Astrocyte of the spinal cord (primary cell): ENCODE measurements around the gene VPS35L.
A peak's percentile ranks its signal among the peaks of the same experiment; 100 is the strongest.

ENCODE experiments used
- DNase-seq: peaks from one replicate; pipeline ENCODE4 v3.0.0; 2011; ENCODE audit warnings: low read depth, low spot score
- H3K4me3 ChIP-seq: 2 replicates; pipeline ENCODE4 v1.5.1; 2011; ENCODE audit warnings: low read depth, mild to moderate bottlenecking, low read length, moderate library complexity
- CTCF ChIP-seq: IDR thresholded peaks from 2 replicates; pipeline ENCODE4 v1.5.1; 2012; ENCODE audit warnings: low read depth, mild to moderate bottlenecking, low read length, inconsistent platforms
- in situ Hi-C: cut with HindIII; loops from 2 replicates; pipeline ENCODE4 v1.10.0; 2017; ENCODE audit warnings: low sequenced_read_pairs

The VPS35L gene

GRCh38 chr16:19517424-19518089 is 37.9 kb upstream of the VPS35L start:
- in situ Hi-C loops = no loop called here
- H3K4me3 ChIP-seq = no peak overlapping the region
- TF ChIP-seq CTCF = no peak
- DNase-seq = peak; percentile 32

GRCh38 chr16:19518388-19518787 is 37.1 kb upstream of the VPS35L start:
- in situ Hi-C loops = no loop called here
- no peak overlapping the region for H3K4me3 ChIP-seq
- no peak for DNase-seq
- TF ChIP-seq CTCF = no peak

GRCh38 chr16:19520861-19521331 is 34.6 kb upstream of the VPS35L start:
- peak overlapping the region; percentile 75 for H3K4me3 ChIP-seq
- in situ Hi-C loops = no loop called here
- peak; percentile 26 for DNase-seq
- no peak for TF ChIP-seq CTCF

GRCh38 chr16:19521471-19522396 is 33.8 kb upstream of the VPS35L start, which contains the start of gene GDE1:
GDE1 (minus strand) TSS chr16:19522098; CDS start chr16:19521964, 134 bp downstream.
- DNase-seq = peak; percentile 88
- peak; percentile 46 for TF ChIP-seq CTCF
- peak within 1 kb of the TSS; percentile 75 for H3K4me3 ChIP-seq
- in situ Hi-C loops = no loop called here

- no peak overlapping the region for H3K4me3 ChIP-seq
- no peak for TF ChIP-seq CTCF
- no peak for DNase-seq
- in situ Hi-C loops = no loop called here
Observed at GRCh38 chr16:19522397-19522732, 33.1 kb upstream of the VPS35L start.

- no peak for DNase-seq
- no peak for TF ChIP-seq CTCF
- H3K4me3 ChIP-seq = no peak overlapping the region
- in situ Hi-C loops = no loop called here
Observed at GRCh38 chr16:19522760-19523159, 32.7 kb upstream of the VPS35L start.
